ENCODE data around the gene ATP5F1C. TPM values are rescaled to one million over a fixed set of nuclear protein-coding genes. Genes with fewer than 3 reads are reported as not detected.

ATP5F1C gene
- polyA plus RNA-seq, 6 donors from 2014 or later = 322 to 428 (median 383) TPM

GRCh38 chr10:7829289-7829834, 41.4 kb downstream of the ATP5F1C start:
- Mint-ChIP-seq H3K4me3 (no peak overlapping the region), H3K27ac (no peak overlapping the region), H3K9me3 (no peaks in the 10 kb centered on the region), H3K27me3 (no peaks in the 10 kb centered on the region), H3K36me3 (peaks cover 13 to 19% of the 10 kb centered on the region in 2 donors), H3K4me1 (peaks cover 22 to 47% (median 24%) of the 10 kb centered on the region in 3 donors)
- DNase-seq (no peak), ATAC-seq (ENCODE audit: low read depth in 2 of 2) (no peak)

- Mint-ChIP-seq H3K27ac (no peak overlapping the region), H3K9me3 (no peaks in the 10 kb centered on the region), H3K36me3 (peaks cover 13 to 24% of the 10 kb centered on the region in 2 donors), H3K4me1 (peaks cover 28 to 48% (median 31%) of the 10 kb centered on the region in 3 donors), H3K27me3 (no peaks in the 10 kb centered on the region), H3K4me3 (no peak overlapping the region)
- DNase-seq = no peak
- no peak for ATAC-seq (ENCODE audit: low read depth in 2 of 2)
Measured at GRCh38 chr10:7832060-7832459, 44.1 kb downstream of the ATP5F1C start.

GRCh38 chr10:7833210-7833609, 45.2 kb downstream of the ATP5F1C start:
- DNase-seq (no peak), ATAC-seq (ENCODE audit: low read depth in 2 of 2) (no peak)
- peaks cover 25 to 42% (median 26%) of the 10 kb centered on the region in 3 donors for H3K4me1 Mint-ChIP-seq
- no peaks in the 10 kb centered on the region for H3K9me3 Mint-ChIP-seq
- peak overlapping the region in 2 of 6 donors; percentile 33 to 37 for H3K27ac Mint-ChIP-seq
- H3K4me3 Mint-ChIP-seq = no peak overlapping the region
- no peaks in the 10 kb centered on the region for H3K27me3 Mint-ChIP-seq
- peaks cover 17 to 24% of the 10 kb centered on the region in 2 donors for H3K36me3 Mint-ChIP-seq

GRCh38 chr10:7834262-7834661, 46.3 kb downstream of the ATP5F1C start:
- no peak for DNase-seq
- H3K27ac Mint-ChIP-seq = no peak overlapping the region
- H3K27me3 Mint-ChIP-seq = no peaks in the 10 kb centered on the region

GRCh38 chr10:7836571-7836970, 48.6 kb downstream of the ATP5F1C start:
- H3K4me3 Mint-ChIP-seq = no peak overlapping the region
- peak overlapping the region in 1 of 6 donors; percentile 43 for H3K27ac Mint-ChIP-seq
- H3K4me1 Mint-ChIP-seq = peaks cover 13 to 37% (median 21%) of the 10 kb centered on the region in 3 donors
- no peaks in the 10 kb centered on the region for H3K9me3 Mint-ChIP-seq
- H3K36me3 Mint-ChIP-seq = peaks cover 25% of the 10 kb centered on the region in 2 donors
- DNase-seq (no peak), ATAC-seq (ENCODE audit: low read depth in 2 of 2) (no peak)
- no peaks in the 10 kb centered on the region for H3K27me3 Mint-ChIP-seq

More at GRCh38 chr10:7834262-7834661, 46.3 kb downstream of the ATP5F1C start:
- Mint-ChIP-seq H3K4me3 (no peak overlapping the region), H3K4me1 (peaks cover 22 to 42% (median 31%) of the 10 kb centered on the region in 3 donors), H3K9me3 (no peaks in the 10 kb centered on the region), H3K36me3 (peaks cover 23 to 25% of the 10 kb centered on the region in 2 donors)
- no peak for ATAC-seq (ENCODE audit: low read depth in 2 of 2)

- DNase-seq (no peak), ATAC-seq (ENCODE audit: low read depth in 2 of 2) (no peak)
- Mint-ChIP-seq H3K9me3 (no peaks in the 10 kb centered on the region), H3K27ac (no peak overlapping the region), H3K27me3 (no peaks in the 10 kb centered on the region), H3K36me3 (peaks cover 0 to 6% of the 10 kb centered on the region in 2 donors), H3K4me1 (peaks cover 3 to 8% (median 7%) of the 10 kb centered on the region in 3 donors), H3K4me3 (no peak overlapping the region)
Measured at GRCh38 chr10:7846591-7846990, 58.6 kb downstream of the ATP5F1C start.

GRCh38 chr10:7853226-7853842, 65.4 kb downstream of the ATP5F1C start:
- H3K4me1 Mint-ChIP-seq = peaks cover 21 to 44% (median 30%) of the 10 kb centered on the region in 3 donors
- H3K36me3 Mint-ChIP-seq = peaks cover 0 to 8% of the 10 kb centered on the region in 2 donors
- no peak overlapping the region for H3K27ac Mint-ChIP-seq
- H3K9me3 Mint-ChIP-seq = no peaks in the 10 kb centered on the region
- ATAC-seq (ENCODE audit: low read depth in 2 of 2) (no peak), DNase-seq (no peak)
- H3K27me3 Mint-ChIP-seq = no peaks in the 10 kb centered on the region
- no peak overlapping the region for H3K4me3 Mint-ChIP-seq

GRCh38 chr10:7853890-7854289, 65.9 kb downstream of the ATP5F1C start:
- H3K4me1 Mint-ChIP-seq = peaks cover 20 to 39% (median 29%) of the 10 kb centered on the region in 3 donors
- DNase-seq (no peak), ATAC-seq (ENCODE audit: low read depth in 2 of 2) (no peak)
- H3K4me3 Mint-ChIP-seq = no peak overlapping the region
- H3K27me3 Mint-ChIP-seq = no peaks in the 10 kb centered on the region
- no peak overlapping the region for H3K27ac Mint-ChIP-seq
- peaks cover 0 to 8% of the 10 kb centered on the region in 2 donors for H3K36me3 Mint-ChIP-seq
- peaks cover 0 to 4% (median 0%) of the 10 kb centered on the region in 7 donors for H3K9me3 Mint-ChIP-seq

- peaks cover 0 to 15% of the 10 kb centered on the region in 2 donors for H3K36me3 Mint-ChIP-seq
Measured at GRCh38 chr10:7855205-7855604, 67.2 kb downstream of the ATP5F1C start.

GRCh38 chr10:7856678-7857077, 68.7 kb downstream of the ATP5F1C start:
- peaks cover 4 to 20% of the 10 kb centered on the region in 2 donors for H3K36me3 Mint-ChIP-seq
- ATAC-seq (ENCODE audit: low read depth in 2 of 2) = no peak
- no peaks in the 10 kb centered on the region for H3K27me3 Mint-ChIP-seq
- no peak overlapping the region for H3K4me3 Mint-ChIP-seq
- H3K9me3 Mint-ChIP-seq = peaks cover 0 to 18% (median 12%) of the 10 kb centered on the region in 7 donors
- no peak for DNase-seq
- peaks cover 20 to 38% (median 29%) of the 10 kb centered on the region in 3 donors for H3K4me1 Mint-ChIP-seq
- no peak overlapping the region for H3K27ac Mint-ChIP-seq

More at GRCh38 chr10:7855205-7855604, 67.2 kb downstream of the ATP5F1C start:
- Mint-ChIP-seq H3K4me1 (peaks cover 20 to 39% (median 29%) of the 10 kb centered on the region in 3 donors), H3K4me3 (no peak overlapping the region), H3K9me3 (peaks cover 0 to 12% (median 4%) of the 10 kb centered on the region in 7 donors), H3K27me3 (no peaks in the 10 kb centered on the region), H3K27ac (peak overlapping the region in 1 of 6 donors; percentile 39)
- ATAC-seq (ENCODE audit: low read depth in 2 of 2) = no peak
- DNase-seq = no peak

- DNase-seq (no peak), ATAC-seq (ENCODE audit: low read depth in 2 of 2) (no peak)
- Mint-ChIP-seq H3K4me3 (peak overlapping the region in 1 of 8 donors; percentile 10), H3K9me3 (peaks cover 0 to 24% (median 18%) of the 10 kb centered on the region in 7 donors), H3K27me3 (no peaks in the 10 kb centered on the region), H3K36me3 (peaks cover 10 to 21% of the 10 kb centered on the region in 2 donors), H3K4me1 (peaks cover 19 to 33% (median 24%) of the 10 kb centered on the region in 3 donors), H3K27ac (no peak overlapping the region)
Measured at GRCh38 chr10:7857262-7857661, 69.3 kb downstream of the ATP5F1C start.

All from naive B cell (primary cell).